Upper lobe of right lung (tissue), 1 donor: ENCODE results near the gene THOC5. TPM values are rescaled to one million over a fixed set of nuclear protein-coding genes. Genes with fewer than 3 reads are reported as not detected.
A peak's percentile ranks its signal among the peaks of the same experiment; 100 is the strongest.
"Not testable (repeated sequence)": the region's sequence is repeated elsewhere in the genome, so short reads cannot be mapped to it uniquely, and the experiment has no call there.

ENCODE experiments used
- ATAC-seq: fragments of 200-7000 bp; cut with Tn5 transposase; one replicate; pipeline ENCODE4 v1.9.1; 2020; ENCODE audit warnings: mild to moderate bottlenecking, moderate library complexity
- DNase-seq: peaks from one replicate; pipeline ENCODE4 v3.0.0-alpha.2; 2020
- H3K27ac ChIP-seq: fragments of 200-600 bp; one replicate; pipeline ENCODE4 v1.8.0; 2022
- H3K27me3 ChIP-seq: fragments of 200-600 bp; one replicate; pipeline ENCODE4 v1.8.0; 2022; ENCODE audit warnings: mild to moderate bottlenecking
- H3K36me3 ChIP-seq: fragments of 200-600 bp; one replicate; pipeline ENCODE4 v1.8.0; 2022
- H3K4me1 ChIP-seq: fragments of 200-600 bp; one replicate; pipeline ENCODE4 v1.8.0; 2022
- H3K4me3 ChIP-seq: fragments of 200-600 bp; one replicate; pipeline ENCODE4 v1.8.0; 2022; ENCODE audit warnings: mild to moderate bottlenecking
- H3K9me3 ChIP-seq: fragments of 200-600 bp; one replicate; pipeline ENCODE4 v1.8.0; 2022
- CTCF ChIP-seq: fragments of 200-600 bp; IDR thresholded peaks from one replicate; pipeline ENCODE4 v1.8.0; 2022; ENCODE audit warnings: antibody characterized with exemption
- intact Hi-C: fragments of 100-400 bp; cut with DNase I; formaldehyde crosslinking; loops from one replicate; pipeline ENCODE4 v1.11.0; 2022
- total RNA-seq: library from RNA; stranded (reverse); fragmentation: NEBNext Ultra II Directional; extraction: Animal tissue kit (Norgen Biotek cat#: 25700); gene quantifications from one replicate; pipeline ENCODE4 v1.2.1, GENCODE V29; 2021
- donor health status: DM: no; HTN: yes; CAD: no; lungs with severe emphysema.

THOC5 gene
- total RNA-seq, 1 donor from 2014 or later, result 43.0 TPM

DNA sequence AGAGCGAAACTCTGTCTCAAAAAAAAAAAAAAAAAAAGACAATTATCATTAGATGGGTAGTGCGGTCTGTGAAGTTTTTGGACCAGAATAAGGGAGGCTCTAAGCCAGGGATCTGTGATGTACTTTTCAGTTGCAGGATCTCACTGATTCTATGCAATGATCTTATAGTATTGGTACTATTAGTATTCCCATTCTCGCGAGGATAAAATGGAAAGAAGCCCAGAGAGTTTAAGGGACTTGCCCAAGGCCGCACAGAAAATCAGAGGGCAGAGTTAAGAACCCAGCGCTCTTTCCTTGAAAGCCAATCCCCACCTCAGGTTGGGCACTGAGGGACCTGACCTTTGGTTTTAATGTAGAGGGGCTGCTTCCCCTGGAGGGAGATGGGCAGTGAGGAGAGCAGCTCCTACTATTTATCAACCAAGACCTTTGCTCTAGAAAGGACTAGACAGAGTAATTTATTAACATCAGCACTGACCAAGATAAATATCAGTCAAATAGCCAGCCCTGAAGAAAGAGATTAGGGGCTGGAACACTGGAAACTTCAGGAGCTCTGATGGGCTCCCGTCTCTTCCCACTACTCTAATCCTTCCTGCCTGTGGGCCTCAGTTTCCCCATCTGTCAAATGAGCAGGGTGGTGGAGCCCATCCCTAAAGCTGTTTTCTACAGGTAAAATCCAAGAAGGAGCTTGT, 21.3 kb upstream of the THOC5 start:
- DNase-seq, result no peak
- H3K36me3 ChIP-seq, result no peaks in the 10 kb centered on the region
- intact Hi-C loops, result no loop called here

DNA sequence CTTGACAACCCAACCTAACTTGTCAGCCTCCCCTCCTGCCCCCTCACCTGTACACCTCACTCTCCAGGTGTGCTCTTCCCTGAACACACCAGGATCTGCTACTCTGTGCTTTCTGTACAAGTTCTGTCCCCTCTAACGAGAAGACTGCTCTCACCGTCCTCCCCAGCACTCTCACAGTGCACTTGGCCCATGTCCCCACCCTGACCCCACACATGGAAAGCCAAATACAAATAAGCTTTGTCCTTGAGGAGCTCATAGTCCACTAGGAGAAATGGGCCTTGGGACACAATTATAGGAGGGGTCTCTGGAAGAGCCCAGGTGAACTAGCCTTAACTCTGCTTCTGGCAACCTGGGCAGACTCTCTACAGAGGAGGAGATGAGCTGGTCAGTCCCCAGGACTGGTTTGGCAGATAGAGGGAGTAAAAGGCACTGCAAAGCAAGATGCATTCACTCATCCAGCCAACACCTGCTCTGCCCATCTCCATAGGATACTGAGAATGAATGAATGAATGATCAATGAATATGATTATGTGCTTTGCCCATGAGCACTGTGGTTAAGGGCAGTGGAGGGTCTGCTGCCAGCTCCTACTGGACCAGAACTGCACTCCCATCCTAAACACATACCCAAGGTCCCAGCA, 17.5 kb upstream of the THOC5 start:
- H3K27me3 ChIP-seq, result no peaks in the 10 kb centered on the region
- no peaks in the 10 kb centered on the region for H3K4me1 ChIP-seq
- H3K36me3 ChIP-seq, result peaks cover 17% of the 10 kb centered on the region
- H3K9me3 ChIP-seq, result no peaks in the 10 kb centered on the region
- H3K27ac ChIP-seq, result no peak overlapping the region
- DNase-seq, result no peak
- H3K4me3 ChIP-seq, result no peak overlapping the region
- no peak for ATAC-seq
- intact Hi-C loops, result no loop called here
- no peak for TF ChIP-seq CTCF

More for the DNA sequence above, 21.3 kb upstream of the THOC5 start:
- no peak overlapping the region for H3K4me3 ChIP-seq
- no peaks in the 10 kb centered on the region for H3K9me3 ChIP-seq
- H3K27ac ChIP-seq, result no peak overlapping the region
- H3K4me1 ChIP-seq, result no peaks in the 10 kb centered on the region
- no peak for ATAC-seq
- H3K27me3 ChIP-seq, result no peaks in the 10 kb centered on the region
- no peak for TF ChIP-seq CTCF

DNA sequence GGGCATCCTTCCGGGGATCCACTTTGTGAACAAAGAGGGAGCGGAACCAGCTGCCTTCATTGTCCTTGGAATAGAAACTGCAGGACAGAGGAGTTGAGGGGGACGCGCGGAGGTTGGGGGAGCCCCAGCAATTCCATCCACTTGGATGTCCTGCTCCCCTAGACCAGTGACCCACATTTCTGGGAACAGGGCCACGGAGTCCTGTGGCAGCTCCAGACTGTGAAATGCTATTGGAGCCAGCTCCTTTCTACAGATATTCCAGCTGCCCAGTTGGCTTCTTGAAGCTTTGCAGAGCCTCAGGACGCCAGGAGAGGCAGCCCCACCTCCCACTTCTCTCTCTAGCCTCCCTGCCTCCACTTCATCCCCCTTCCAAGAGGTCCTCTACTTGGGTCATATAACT, 16.9 kb upstream of the THOC5 start:
- intact Hi-C loops, result no loop called here
- TF ChIP-seq CTCF, result no peak
- no peak for DNase-seq
- Histone ChIP-seq H3K4me1 (no peaks in the 10 kb centered on the region), H3K27ac (no peak overlapping the region), H3K4me3 (no peak overlapping the region), H3K9me3 (no peaks in the 10 kb centered on the region), H3K27me3 (no peaks in the 10 kb centered on the region), H3K36me3 (peaks cover 21% of the 10 kb centered on the region)
- ATAC-seq, result peak; percentile 15

DNA sequence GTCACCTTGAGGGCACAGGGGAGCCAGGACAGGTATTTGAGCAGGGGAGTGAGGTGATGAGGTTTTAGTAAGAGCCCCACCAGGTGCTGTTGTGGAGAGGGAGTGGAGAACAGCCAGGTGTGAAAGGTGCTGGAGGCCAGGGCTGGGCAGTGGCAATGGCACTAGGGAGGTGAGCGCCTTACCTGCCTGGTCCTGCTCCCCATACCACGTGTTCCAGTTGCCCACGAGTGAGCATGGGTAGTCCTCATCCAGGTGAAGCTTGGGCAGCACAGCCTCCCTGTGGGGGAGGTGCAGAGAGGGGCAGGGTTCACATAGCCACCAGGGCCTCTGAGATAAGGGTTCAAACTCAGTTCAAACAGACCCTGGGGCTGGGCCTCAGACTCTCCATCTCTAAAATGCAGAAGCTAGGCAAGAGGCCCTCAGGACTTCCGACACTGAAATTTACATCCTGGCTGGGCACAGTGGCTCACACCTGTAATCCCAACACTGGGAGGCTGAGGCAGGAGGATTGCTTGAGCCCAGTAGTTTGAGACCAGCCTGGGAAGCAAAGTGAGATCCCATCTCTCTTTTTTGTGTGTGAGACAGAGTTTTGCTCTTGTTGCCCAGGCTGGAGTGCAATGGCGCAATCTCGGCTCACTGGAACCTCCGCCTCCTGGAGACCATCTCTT, 15.6 kb upstream of the THOC5 start:
- no peaks in the 10 kb centered on the region for H3K9me3 ChIP-seq
- DNase-seq (no peak), ATAC-seq (no peak)
- no peak overlapping the region for H3K4me3 ChIP-seq
- H3K27me3 ChIP-seq, result no peaks in the 10 kb centered on the region
- no peak overlapping the region for H3K27ac ChIP-seq
- TF ChIP-seq CTCF, result no peak
- intact Hi-C loops, result no loop called here
- H3K4me1 ChIP-seq, result no peaks in the 10 kb centered on the region
- H3K36me3 ChIP-seq, result peaks cover 26% of the 10 kb centered on the region

- Histone ChIP-seq H3K36me3 (peaks cover 26% of the 10 kb centered on the region), H3K4me1 (no peaks in the 10 kb centered on the region), H3K27me3 (no peaks in the 10 kb centered on the region), H3K27ac (no peak overlapping the region), H3K9me3 (no peaks in the 10 kb centered on the region), H3K4me3 (no peak overlapping the region)
- DNase-seq (no peak), ATAC-seq (no peak)
- no peak for TF ChIP-seq CTCF
- intact Hi-C loops, result no loop called here
Measured at GRCh38 chr22:29567338-29567737, 13.8 kb upstream of the THOC5 start.

DNA sequence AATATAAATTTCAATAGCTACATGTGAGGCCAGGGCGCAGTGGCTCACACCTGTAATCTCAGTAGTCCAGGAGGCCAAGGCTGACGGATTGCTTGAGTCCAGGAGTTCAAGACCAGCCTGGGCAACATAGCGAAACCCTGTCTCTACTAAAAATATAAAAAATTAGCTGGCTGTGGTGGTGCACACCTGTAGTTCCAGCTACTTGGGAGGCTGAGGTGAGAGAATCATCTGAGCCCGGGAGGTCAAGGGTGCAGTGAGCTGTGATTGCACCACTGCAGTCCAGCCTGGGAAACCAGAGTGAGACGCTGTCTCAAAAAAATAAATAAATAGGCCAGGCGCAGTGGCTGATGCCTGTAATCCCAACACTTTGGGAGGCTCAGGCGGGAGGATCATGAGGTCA, 13.0 kb upstream of the THOC5 start:
- peaks cover 27% of the 10 kb centered on the region for H3K36me3 ChIP-seq
- H3K27ac ChIP-seq, H3K9me3 ChIP-seq, H3K4me1 ChIP-seq, H3K27me3 ChIP-seq, ATAC-seq, DNase-seq, intact Hi-C loops, H3K4me3 ChIP-seq: not testable (repeated sequence)
